Putamen (tissue), 1 donor: ENCODE measurements around the gene FMNL2.

Source experiments
- DNase-seq: peaks from one replicate; pipeline ENCODE4 v3.0.0-alpha.2; 2016; ENCODE audit warnings: low spot score

The FMNL2 gene

DNA sequence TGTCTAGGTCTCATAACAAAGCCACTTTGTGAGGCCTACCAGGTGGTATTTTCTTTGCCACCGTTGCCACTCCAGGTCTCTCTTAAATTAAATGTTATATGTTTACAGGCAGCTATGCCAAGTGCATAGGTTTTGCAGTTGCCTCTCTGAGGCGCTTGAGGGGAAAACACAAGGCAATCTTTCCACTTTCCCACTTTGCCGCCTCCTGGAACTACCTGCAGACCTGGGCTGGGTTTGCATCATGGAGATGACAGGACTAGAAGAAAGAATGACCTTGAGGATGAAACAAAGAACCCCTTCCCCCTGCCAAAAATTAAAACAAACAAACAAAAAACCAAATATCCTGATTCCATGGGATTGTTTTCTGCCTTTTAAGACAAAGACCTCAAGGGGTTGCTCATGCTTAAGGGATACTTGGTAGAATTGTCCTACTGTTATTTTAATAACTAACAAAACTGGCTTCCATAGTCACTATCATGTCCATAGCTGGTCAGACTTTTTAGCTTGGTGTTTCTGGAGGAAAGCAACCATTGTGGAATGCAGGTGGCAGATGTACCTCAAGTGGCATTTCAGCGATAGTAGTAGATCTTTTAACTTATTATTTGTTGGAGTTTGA lies 222.4 kb downstream of the FMNL2 start:
- no peak for DNase-seq

DNA sequence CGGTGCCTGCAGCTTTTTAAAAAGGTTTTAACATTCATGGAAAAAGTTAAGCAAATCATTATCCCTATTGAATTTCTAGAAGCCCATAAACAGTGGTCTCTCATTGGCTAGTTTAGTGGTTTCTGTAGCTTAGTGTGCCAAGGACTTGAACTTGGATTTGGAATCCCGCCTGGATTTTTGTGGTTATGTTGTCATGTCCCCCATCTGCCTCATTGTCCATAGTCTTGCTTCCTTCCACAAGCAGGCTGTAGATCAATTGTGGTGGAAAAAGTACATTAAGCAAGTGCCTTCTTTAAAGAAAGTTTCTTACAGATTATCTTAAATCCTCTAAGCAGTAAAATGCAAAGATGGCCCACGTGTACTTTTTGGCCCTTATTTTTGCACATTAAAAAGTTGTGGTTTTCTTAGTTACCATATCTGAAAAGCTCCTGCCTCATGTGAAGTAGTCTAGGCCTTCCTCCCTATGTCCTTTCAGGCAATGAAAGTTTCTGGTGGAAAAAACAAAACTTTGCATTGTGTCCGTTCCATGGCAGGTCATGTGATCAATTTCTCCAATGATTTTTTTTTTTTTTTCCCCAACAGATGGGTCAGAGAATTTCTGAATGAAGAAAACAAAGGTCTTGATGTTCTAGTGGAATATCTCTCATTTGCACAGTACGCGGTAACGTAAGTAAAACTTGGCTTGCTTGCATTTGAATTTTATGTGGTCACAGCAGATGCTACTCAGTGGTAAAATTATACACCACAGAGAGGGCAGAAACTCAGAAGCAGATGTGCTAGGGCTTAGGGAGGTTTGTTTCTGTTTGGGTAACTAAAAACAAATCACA lies 223.4 kb downstream of the FMNL2 start:
- peak; percentile 64 for DNase-seq

DNA sequence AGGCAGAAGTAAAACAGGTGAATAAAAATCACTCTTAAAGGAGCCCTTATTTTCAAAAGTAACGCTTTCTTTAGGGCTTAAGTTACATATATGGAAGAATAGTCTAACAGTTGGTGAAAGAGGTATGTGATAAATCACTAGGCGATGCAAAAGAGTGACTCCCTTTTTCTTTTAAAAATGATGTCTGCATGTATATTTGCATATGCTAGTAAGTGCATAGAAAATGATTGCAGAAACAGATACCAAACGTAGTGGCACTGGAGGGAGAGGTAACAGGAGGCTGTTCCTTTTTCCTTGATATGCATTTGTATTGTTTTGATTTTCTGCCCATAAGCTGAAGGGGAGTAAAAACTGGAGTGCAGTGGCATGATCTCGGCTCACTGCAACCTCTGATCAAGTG lies 224.0 kb downstream of the FMNL2 start:
- DNase-seq: no peak

DNA sequence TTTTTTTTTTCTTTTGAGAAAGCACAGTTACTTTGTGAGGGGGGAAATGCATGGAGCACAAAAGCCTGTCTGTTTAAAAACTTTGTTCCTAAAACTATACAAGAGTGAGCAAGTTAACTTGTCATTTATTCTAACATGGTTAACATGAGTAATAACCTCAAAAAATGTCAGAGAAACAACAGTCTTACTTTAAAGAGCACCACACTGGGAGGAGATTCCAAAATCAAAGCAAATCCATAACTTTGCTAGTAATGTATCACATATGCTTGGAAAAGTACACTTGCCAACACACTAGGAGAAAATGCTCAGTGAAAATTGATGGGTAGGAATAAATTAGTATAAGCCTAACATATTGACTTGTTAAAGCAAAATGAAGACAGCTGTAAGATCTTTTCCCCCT lies 225.2 kb downstream of the FMNL2 start:
- no peak for DNase-seq

DNA sequence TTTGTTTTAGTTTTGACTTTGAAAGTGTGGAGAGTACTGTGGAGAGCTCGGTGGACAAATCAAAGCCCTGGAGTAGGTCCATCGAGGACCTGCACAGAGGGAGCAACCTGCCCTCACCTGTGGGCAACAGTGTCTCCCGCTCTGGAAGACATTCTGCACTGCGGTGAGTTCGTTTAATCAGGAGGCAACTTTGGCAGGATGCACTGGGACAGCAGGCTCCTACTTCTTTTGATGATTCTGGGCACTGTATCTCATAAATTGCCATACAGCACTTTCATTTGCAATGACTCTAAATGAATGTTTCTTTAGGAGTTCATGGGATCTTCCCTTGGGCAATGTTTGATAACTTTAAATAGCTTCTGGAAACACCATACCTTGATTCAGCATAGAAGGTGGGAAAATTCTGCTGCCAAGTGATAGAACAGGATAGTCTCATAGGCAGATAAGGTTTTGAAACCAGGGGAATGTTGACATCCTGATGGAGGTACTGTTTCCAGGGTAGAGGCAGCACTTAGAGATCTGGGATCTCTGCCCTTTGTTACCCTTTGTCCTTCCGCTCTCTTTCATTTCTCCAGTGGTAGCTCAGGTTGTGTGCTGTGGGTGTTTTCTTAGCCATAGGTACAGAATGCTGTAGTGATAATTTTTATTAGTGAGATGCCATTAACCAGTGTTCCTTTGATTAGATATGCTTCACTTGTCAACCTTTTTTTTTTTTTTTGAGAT lies 226.1 kb downstream of the FMNL2 start:
- no peak for DNase-seq

DNA sequence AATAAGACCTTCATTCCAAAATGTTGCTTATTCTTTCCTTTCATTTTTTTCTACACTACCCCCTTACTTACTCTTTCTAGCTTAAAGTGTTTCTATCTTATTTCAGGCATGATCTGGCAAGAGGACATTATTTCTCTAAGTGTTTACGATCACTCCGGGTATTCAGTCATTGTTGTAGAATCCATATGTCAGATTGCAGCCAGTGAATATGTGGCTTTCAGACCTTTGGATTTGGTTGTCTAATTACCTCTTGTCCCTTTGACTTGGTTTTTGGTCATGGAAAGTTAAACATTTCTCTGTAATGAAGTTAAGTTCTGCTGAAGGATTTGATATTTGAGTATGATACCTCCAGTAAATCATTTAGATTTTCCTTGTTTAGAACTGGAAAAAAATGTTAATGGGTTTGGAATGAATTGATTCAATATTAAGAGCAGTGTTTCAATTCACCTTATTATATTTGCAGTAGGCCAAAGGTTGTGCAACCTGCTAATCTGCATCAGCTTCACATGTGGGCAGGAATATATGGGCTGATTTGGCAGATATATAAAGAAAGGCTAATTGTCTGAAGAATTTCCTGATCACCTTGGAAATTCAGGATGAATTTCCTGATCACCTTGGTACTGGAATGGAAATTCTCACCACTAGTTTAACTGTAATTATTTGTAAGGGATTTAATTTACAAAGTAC lies 227.4 kb downstream of the FMNL2 start:
- no peak for DNase-seq

DNA sequence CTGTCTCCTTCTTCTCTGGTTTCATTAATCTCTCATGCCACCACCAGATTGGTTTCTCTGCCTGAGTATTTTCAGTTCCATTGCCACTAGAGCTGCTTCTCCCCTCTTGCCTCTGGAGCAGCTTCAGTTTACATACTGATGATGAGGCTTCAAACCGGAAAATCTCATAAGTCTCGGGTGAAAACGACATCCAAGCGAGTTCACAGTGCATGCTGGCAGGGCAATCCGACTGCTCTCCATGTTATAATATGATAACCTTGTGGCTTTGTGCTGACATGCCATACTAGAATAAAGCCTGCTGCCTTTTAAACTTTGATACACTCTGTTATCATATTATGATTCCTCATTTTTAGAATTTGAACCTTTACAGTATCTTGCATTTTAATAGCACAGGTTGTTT lies 228.8 kb downstream of the FMNL2 start:
- no peak for DNase-seq

DNA sequence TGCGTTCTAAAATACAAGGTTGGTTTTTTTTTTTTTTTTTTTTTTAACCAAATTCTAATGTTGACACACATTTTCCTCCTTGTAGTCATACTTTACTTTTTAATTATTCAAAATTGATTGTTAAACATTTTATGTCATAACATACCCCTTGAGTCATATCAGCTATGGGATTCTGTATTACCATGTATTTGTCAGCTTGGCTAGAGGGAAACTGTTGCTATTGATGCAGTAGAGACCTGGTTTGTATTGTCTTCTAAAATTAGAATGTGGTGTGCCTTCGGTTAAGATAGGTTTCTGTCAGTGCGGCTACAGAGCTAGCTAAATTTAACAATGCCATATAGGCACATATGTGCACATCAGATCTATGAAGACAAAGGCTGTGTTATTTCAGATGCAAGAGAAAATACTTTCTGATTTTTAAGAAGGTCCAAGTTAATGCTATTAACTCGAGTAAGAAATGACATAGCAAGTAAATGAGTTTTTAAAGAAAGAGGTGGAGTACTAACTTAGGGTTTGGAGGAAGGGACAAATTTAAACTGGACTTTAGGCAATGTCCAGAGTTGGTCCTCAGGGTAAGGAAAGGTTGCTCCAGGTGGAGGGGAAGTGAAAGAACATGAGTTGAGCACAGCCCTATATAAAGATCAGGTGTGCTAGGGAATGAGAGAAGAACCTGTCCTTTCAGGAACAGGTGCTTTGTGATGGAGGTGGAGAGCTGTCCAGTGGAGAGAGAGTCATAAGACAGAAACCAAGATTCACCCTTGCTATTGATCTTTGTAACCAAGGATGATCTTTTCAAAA lies 230.0 kb downstream of the FMNL2 start:
- DNase-seq: no peak

DNA sequence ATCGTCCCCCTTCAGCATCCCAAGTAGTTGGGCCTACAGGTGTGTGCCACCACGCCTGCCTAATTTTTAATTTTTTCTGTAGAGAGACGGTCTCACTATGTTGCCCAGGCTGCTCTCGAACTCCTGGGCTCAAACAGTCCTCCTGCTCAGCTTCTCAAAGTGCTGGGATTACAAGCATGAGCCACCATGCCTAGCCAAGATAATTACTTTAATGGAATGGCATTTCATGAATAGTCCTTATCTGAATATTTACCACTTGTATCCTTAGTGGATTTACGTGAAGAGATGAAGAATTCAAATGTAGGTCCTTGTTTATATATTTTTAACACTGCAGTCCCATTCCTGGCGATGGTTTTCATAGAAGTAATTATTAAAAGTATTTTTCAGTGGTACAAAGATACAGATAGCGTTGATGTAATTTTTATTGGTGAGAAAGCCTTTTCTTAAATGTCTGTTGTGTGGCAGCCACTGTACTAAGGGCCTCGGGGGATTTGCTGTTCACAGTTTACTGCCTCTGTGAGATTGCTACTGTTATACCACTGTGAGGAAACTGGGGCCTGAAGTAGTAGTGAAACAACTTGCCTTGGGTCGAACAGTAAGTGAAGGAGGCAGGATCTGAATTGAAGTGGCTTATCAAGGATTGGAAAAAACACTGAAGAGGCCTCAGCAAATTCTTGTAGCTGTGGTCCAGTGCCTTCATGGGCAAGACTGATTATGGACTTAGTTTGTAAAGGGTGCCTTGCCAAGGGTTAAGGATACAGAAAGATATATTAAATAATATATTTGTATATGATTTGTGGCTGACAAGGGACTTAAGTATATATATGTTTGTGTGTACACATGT lies 231.1 kb downstream of the FMNL2 start:
- no peak for DNase-seq

DNA sequence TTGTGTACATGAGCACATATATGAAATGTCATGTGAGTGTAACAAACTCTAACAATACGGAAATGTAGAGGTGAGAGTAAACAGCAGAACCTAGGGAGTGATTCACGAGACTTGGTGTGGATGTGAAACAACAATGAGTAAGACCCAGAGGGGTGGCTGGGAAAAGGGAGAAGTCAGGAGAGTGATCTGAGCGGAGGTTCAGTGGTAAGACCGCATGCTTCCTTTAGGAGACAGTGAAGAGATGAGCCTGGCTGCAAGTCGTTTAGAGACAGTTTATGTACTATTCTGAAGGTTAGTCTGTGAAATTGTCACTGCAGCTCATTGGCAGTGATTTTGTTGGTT lies 231.7 kb downstream of the FMNL2 start:
- DNase-seq: no peak

DNA sequence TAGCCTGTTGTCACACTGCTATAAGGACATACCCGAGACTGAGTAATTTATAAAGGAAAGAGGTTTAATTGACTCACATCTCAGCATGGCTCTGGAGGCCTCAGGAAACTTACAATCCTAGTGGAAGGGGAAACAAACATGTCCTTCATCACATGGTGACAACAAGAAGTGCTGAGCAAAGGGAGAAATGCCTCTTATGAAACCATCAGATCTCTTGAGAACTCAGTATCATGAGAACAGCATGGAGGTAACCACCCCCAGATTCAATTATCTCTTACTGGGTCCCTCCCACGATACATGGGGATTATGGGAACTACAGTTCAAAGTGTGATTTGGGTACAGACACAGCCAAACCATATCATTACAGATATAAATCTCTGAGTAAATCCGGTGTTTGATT lies 233.6 kb downstream of the FMNL2 start:
- peak; percentile 64 for DNase-seq

DNA sequence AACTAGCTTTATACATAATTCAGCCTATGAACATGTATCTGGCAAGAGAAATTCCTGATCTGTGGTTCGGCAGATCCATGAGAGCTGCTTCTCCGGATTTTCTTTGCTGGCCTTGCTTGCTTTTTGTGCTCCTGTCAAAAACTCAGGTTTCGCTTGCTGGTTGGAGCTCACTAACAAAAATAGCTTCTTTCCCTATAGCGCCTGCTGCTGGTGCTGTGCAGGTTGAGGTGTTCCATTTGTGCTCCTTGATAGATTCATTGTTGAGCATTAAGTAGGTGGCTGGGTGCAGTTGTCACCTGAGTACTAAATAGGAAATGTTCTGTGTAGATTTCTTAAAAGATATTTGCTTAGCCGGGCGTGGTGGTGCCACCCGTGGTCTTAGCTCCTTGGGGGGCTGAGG lies 234.2 kb downstream of the FMNL2 start:
- no peak for DNase-seq

DNA sequence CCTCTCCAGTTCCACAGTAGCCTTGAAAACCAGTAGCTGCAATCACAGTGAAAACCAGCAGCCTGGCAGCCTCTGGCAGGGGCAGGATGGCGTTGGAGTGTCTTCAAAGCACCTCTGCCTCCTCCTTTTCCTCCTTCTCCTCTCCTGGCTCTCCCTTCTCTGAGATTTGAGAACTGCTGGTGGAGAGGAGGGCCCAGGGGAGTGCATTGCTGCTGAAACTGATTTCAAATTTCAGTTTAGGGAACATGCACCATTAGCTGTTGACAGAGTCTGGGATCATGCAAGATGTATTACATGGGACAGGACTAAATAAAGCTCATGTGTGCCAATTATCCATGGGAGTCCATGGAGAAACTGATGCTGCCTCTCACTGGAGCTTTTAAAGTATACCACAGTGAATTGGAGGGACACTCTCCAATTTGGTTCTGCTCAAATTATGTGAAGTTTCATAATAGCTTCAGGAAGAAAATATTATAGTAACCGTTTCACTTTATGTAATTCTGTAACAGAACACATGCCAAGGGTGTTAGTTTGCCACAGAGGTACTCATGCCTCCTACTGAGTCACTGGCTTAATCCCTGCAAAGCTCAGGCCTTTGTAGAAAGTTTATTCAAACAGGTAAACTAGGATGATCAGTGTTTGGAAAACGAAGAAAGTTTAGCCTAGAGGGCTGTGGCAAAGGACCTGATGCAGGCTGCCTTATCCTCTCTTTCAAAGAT lies 236.2 kb downstream of the FMNL2 start:
- DNase-seq: no peak

DNA sequence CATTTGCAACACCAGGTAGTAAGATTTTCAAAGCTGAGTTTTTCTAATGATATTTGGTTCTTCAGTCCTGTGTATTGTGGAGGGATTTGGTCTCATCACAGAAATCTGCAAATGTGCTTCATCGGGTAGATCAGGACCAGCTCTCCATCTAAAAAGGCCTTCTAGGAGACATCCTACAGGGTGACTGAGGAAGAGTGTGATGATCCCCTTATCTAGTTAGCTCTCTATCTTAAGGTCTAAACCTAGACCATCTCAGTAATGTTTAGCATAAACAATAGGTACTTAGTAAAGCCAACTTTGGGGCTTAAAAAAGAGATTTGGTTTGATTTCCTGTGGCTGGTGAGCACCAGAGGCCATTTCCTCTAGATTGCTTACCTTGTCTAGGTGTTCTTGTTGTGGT lies 237.1 kb downstream of the FMNL2 start:
- DNase-seq: no peak

DNA sequence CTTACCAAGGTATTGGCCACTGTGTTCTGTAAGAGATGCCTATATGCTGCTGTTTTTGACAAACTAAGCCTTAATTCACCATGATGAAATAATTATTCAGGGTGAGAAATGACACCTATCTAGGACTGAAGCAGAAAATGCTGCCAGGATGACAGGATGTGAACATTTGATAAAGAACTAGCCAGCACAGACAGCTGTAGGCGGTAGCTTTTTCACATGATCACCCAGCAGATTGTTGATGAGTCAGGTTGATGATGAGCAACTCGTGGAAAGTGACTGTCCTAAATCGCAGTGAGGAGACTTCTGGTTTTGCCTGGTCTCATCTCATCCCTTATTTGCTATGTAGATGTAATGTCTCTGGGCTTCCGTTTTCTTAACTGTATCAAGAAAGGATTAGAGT lies 238.2 kb downstream of the FMNL2 start:
- DNase-seq: no peak

DNA sequence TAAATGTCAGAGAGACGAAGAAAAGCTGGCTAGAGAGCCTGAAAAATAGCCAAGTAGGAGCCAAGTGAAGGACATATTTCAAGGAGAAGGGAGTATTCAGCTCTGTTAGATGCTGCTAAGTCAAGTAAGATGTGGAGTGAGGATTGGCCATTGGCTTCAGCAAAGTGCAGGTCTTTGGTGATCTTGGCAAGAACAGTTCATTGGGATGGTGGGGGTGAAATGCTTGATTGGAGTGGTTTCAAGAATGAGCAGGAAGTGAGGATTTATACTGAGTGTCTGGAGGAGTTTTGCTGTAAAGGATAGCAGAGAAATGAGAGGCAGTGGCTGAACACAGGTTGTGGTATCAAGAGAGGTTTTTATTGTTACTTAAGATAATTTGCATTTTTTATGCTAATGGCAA lies 242.6 kb downstream of the FMNL2 start:
- no peak for DNase-seq

DNA sequence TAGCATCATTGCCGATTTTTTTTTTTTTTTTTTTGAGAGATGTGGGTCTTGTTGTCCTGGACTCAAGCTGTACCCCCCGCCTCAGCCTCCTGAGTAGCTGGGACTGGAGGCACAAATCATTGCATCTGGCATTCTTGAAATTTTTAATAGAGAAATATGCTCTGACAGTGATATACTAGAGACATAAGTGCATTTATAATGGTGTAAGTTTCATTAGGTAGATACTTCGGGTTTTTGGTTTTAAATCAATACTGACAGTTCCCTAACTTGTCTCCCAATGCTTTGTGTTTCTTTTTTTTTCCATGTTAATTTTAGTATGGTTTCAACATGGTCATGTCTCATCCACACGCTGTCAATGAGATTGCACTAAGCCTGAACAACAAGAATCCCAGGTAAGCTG lies 243.6 kb downstream of the FMNL2 start:
- DNase-seq: no peak

DNA sequence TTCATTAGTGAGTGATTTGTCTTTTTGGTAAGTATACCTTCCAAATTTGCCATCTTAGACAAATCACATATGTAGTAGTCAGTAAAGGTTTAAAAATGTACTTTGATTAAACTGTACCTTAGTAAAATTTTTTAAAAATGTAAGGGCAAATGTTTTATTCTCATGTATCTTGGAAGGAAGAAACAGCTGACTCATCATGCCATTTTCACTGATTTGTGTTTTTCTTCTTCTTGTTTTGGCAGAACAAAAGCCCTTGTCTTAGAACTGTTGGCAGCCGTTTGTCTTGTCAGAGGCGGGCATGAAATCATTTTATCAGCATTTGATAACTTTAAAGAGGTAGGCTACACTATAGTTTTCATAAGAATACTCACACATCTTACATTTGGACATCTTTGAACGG lies 245.7 kb downstream of the FMNL2 start:
- peak; percentile 75 for DNase-seq

DNA sequence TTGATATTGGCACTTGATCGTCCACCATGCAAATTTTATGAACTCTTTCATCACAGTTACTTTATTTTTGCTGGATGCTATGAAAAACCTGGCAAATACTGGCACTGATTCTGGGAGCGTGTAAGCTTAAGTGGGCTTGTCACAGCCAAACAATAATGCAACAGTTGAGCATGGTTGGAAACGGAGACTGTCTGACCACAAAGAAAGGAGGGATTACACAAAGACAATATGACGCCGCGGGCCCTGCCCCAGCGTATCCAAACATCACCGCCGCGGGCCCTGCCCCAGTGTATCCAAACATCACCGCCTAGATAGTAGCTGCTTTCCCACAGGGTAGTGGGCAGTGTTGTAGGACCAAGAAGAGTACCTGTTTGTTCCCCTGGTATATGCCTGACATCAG lies 246.4 kb downstream of the FMNL2 start:
- no peak for DNase-seq

DNA sequence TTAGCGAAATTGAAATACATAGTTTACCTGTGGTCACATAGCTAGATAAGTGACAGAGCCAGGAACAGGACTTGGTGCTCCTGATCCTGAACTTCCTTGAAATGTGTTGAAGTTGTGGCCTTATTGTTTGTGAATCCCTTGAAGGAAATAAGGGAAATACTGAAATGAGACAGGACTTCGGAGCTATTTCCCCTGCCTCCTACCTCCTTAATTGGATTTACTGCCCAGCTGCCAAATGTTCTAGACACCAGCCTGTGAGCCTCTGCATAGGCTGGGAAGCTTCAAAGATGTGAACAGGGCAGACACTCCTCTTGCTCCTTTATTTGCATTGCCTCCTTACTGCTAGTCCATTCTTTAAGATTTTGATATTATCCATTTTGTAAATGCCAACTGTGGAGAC lies 247.1 kb downstream of the FMNL2 start:
- DNase-seq: no peak
